Activated T-cell treated with anti-CD3 and anti-CD28 coated beads, Interleukin-2, amount 50 U/mL, for 72 hours (primary cell): ENCODE data around the gene MRGPRE. TPM values are rescaled to one million over a fixed set of nuclear protein-coding genes. Genes with fewer than 3 reads are reported as not detected.

ENCODE experiments used
- ATAC-seq, 2 donors: fragments of 150-1000 bp; cut with Tn5 transposase; replicated peaks in 1 of 2; 2 replicates each; pipeline ENCODE4 v1.10.0; 2021; ENCODE audit warnings: moderate library complexity in 2 of 2, mild to moderate bottlenecking in 1 of 2
- DNase-seq, 2 donors: peaks; one replicate each; pipeline ENCODE4 v3.0.0; 2021 to 2022; ENCODE audit warnings: mixed read lengths in 1 of 2
- H3K27ac Mint-ChIP-seq: one replicate; pipeline ENCODE4 v1.8.0; 2022; ENCODE audit warnings: mild to moderate bottlenecking, moderate library complexity, mixed read lengths
- H3K27me3 Mint-ChIP-seq: one replicate; pipeline ENCODE4 v1.8.0; 2022; ENCODE audit warnings: low read depth, mixed read lengths
- H3K36me3 Mint-ChIP-seq, 2 donors: one replicate each; pipeline ENCODE4 v1.8.0; 2022; ENCODE audit warnings: mixed read lengths in 2 of 2, mild to moderate bottlenecking in 1 of 2; ENCODE audit not compliant: insufficient read depth in 2 of 2
- H3K4me1 Mint-ChIP-seq: one replicate; pipeline ENCODE4 v1.8.0; 2022; ENCODE audit warnings: low read depth, mixed read lengths
- H3K4me3 Mint-ChIP-seq, 2 donors: one replicate each; pipeline ENCODE4 v1.8.0; 2022; ENCODE audit warnings: mild to moderate bottlenecking in 2 of 2, mixed read lengths in 2 of 2, moderate library complexity in 2 of 2
- H3K9me3 Mint-ChIP-seq, 2 donors: one replicate each; pipeline ENCODE4 v1.8.0; 2022; ENCODE audit warnings: mixed read lengths in 2 of 2
- total RNA-seq, 2 donors: library from RNA; stranded (reverse); gene quantifications; one replicate each; pipeline ENCODE4 v1.2.3, GENCODE V29; 2022

The MRGPRE gene
- total RNA-seq, 2 donors from 2014 or later, result not detected

DNA sequence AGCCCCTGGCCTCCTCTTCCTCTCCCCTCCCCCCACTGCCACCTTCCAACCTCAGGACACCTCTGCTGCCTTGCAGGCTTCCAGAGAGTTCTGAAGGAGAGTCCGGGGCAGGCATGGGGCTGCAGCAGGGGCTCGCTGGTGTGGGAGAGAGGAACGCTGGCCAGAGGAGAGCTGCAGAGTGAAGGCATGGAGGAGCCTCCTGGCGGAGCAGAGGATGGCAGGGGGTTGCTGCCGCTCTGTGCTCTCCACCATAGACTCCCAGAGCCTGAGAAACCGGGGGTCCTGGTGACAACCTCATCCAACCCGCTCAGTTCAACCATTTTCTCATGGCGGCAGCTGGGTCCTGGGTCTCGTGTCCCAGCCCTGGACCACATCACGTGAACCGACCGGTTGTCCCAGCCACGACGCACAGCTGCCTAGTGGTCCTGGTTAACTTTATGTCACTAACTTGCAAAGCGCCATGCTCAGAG lies 31.1 kb downstream of the MRGPRE start:
- H3K27me3 Mint-ChIP-seq, result peaks cover 8% of the 10 kb centered on the region
- no peak overlapping the region for H3K4me3 Mint-ChIP-seq
- no peaks in the 10 kb centered on the region for H3K36me3 Mint-ChIP-seq
- DNase-seq (no peak), ATAC-seq (no peak)
- H3K27ac Mint-ChIP-seq, result no peak overlapping the region
- peaks cover 6% of the 10 kb centered on the region for H3K4me1 Mint-ChIP-seq
- no peaks in the 10 kb centered on the region for H3K9me3 Mint-ChIP-seq

DNA sequence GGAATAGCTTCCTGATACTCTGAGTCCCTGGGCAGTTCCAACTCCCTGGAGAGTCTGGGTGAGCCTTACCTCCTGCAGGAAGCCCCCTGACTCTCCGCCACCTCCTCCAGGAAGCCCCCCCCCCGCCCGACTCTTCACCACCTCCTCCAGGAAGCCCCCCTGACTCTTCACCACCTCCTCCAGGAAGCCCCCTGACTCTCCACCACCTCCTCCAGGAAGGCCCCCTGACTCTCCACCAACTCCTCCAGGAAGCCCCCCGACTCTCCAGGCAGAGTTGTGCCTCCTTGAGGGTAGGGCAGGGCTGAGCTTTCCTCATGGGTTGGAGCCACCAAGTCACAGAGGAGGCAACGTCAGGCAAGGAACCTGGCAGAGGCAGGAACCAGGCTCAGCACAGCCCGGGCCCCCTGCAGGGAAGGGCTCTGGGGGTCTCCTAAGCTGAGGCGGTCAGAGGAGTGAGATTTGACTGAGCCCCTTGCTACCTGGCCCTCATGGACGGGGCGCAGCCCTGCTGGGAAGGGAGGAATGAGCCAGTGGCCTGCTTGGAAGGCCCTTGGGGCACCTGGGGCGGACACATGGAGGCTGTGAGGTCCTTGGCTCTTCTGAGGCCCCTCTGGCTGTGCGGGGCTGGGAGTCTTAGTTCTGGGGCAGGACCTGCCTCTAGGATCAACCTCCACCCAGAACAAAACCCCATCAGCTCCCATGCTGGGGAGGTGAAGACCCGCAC lies 31.7 kb downstream of the MRGPRE start:
- Mint-ChIP-seq H3K4me1 (peaks cover 6% of the 10 kb centered on the region), H3K9me3 (no peaks in the 10 kb centered on the region), H3K27me3 (peaks cover 8% of the 10 kb centered on the region), H3K4me3 (no peak overlapping the region), H3K36me3 (no peaks in the 10 kb centered on the region), H3K27ac (no peak overlapping the region)
- ATAC-seq (no peak), DNase-seq (no peak)

DNA sequence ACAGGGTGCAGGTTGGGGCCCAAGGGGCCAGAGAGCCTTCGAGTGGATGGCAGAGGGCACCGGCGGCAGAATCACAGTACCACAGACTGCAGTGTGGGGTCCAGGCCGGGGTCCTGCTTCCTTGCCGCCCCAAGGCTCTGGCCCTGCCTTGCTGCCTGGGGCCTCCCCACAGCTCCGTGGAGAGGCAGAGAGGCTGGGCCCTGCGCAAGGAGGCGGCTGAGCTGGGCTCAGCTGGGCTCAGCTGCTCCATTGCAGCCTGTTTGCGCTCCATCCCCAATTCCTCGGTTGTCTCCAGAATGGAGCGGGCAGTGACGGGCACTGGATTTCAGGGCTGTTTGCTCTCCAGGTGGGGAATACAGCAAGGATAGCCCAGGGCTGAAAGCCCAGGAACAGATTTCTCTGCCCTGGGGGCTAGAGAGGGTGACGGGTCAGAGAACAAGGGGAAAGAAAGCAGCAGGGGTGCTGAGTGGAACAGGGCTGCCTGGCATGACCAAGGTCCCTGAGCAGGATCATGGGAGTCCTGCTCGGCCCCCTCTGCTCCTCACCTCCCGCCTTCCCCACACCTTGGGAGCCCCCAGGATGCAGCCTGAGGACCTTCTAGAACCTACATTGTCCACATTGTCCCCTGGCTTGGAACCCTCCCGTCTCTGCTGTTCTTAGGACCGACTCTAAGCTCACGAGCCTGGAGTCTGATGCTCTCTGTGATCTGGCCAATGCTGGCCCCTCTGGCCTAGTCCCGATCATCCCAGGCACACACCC lies 32.5 kb downstream of the MRGPRE start:
- no peak for ATAC-seq
- H3K27ac Mint-ChIP-seq, result no peak overlapping the region
- H3K36me3 Mint-ChIP-seq, result no peaks in the 10 kb centered on the region
- DNase-seq, result no peak
- H3K27me3 Mint-ChIP-seq, result peaks cover 8% of the 10 kb centered on the region
- H3K4me1 Mint-ChIP-seq, result peaks cover 6% of the 10 kb centered on the region
- no peak overlapping the region for H3K4me3 Mint-ChIP-seq
- H3K9me3 Mint-ChIP-seq, result no peaks in the 10 kb centered on the region

DNA sequence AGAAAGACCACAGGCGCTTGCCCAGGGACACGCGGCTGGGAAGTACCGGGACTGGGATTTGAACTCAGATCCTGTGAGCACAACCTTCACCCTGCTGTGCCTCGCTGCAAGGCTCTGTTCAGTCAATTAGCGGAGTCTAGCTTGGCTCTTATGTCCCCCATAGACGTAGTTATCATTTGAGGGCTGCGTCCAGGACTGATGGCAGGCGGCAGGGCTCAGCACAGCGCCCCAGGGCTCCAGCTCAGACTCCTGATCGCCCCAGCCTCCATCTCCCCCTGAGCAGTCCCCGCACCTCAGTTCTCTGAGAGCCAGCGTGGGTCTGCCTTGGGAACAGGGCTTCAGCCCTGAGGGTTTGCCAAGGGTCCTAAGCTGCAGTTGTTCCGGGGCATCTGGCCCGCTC lies 33.4 kb downstream of the MRGPRE start:
- H3K4me1 Mint-ChIP-seq, result peaks cover 6% of the 10 kb centered on the region
- no peak overlapping the region for H3K27ac Mint-ChIP-seq
- H3K27me3 Mint-ChIP-seq, result peaks cover 8% of the 10 kb centered on the region
- no peak for ATAC-seq
- DNase-seq, result no peak
- H3K36me3 Mint-ChIP-seq, result no peaks in the 10 kb centered on the region
- no peaks in the 10 kb centered on the region for H3K9me3 Mint-ChIP-seq
- H3K4me3 Mint-ChIP-seq, result no peak overlapping the region

DNA sequence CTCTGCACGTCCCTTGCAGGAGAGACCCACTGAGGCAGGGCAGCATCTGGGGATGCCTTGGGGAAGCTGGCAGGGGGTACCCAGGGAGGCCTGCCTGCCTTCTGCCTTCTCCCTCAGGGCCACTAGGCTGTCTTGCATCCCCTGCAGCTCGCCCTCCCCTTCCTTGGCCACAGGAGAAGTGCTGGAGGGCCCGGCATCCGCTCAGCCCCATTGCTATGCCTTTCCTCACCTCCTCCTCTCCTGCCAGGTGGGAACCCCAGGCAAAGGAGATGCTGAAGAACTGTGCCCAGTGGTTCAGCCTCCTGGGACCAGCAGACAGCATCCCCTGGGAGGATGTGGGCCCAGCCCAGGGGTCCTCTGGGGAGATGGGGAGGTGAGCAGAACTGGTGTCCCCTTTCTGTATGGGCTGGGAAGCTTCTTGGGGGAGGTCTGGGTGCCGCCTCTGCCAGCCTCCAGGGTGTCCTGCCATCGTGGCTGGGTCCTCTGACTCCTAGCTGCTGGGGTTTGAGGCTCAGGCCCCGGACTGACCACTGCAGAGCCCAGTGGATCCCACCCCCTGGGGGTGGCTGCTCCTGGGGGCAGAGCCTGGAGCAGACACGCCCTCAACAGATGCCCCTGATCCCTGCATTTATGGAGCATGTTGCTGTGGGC lies 34.2 kb downstream of the MRGPRE start:
- no peaks in the 10 kb centered on the region for H3K9me3 Mint-ChIP-seq
- H3K36me3 Mint-ChIP-seq, result no peaks in the 10 kb centered on the region
- no peak for ATAC-seq
- H3K27ac Mint-ChIP-seq, result no peak overlapping the region
- DNase-seq, result no peak
- H3K27me3 Mint-ChIP-seq, result peaks cover 8% of the 10 kb centered on the region
- peaks cover 6% of the 10 kb centered on the region for H3K4me1 Mint-ChIP-seq
- no peak overlapping the region for H3K4me3 Mint-ChIP-seq

DNA sequence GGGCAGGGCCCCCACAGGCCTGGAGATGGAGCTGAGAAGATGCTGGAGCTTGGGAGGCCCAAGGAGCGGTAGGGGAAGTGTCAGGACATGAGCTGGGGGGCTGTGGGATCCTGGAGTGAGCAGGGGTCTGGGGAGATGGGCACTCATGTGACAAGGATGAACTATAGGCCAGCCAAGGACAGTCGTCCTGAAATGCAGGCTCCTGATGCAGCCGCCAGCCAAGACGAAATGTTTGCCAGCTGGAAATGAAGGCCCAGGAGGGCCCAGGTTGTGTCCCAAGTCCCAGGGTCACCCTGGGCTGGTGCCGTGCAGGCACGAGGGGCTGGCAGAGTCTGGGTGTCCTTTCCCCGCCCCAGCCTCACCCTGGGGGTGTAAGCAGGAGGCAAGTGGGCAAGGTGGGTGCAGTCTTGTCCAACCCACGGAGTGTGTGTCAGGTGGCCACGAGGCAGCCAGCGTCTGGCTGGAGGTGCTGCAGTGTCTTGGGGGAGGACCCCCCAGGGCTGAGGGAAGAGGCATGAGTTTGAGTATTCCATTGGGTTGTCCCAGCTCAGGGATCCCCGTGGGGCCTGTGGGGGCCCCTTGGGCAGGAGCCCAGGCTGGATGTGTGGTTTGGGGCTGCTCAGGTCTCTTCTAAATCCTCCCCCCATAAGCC lies 35.0 kb downstream of the MRGPRE start:
- Mint-ChIP-seq H3K27ac (no peak overlapping the region), H3K4me3 (no peak overlapping the region), H3K36me3 (no peaks in the 10 kb centered on the region), H3K4me1 (no peaks in the 10 kb centered on the region), H3K27me3 (peaks cover under 1% of the 10 kb centered on the region), H3K9me3 (no peaks in the 10 kb centered on the region)
- ATAC-seq, result no peak
- DNase-seq, result no peak

DNA sequence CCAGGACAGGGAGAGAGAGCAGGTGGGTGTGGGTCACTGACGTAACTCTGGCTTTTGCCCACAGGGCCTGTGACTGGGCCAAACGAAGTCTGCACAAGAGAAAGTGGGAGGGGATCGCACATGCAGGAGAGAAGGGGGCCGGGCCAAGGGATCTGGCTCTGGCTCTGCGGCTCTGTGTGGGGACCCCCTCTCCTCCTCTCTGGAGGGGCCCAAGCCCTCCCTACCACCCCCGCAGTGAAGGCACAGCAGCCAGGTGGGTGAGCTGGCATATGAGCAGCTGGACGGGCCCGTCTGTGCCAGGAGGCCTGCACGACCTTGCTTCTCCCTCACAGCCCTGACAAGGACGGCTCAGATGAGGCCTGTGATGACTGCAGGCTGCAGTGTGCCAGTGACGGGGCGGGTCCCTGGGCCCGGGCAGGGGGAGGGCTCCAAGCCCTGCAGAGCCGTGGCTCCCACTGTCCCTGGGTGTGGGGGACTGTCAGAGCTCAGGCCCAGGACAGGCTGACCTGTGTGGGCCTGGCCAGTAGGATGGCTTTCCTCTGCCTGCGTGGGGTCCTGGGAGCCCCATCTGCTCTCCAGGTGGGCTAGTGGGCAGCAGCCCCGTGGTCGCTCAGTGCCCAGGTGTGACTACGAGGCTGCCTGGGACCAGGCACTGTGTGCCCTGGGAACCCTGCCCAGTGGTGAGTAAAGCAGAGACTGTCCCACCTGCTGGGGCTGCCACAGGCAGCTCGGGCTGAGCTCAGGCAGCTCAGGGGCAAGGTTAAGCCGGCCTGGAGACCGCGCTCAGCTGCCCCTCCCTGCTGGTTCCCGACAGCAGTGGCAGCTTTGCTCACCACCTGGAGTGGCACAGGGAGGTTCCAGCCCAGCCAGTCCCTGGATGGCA lies 35.8 kb downstream of the MRGPRE start:
- Mint-ChIP-seq H3K4me1 (no peaks in the 10 kb centered on the region), H3K27me3 (no peaks in the 10 kb centered on the region), H3K36me3 (no peaks in the 10 kb centered on the region), H3K27ac (no peak overlapping the region), H3K4me3 (no peak overlapping the region), H3K9me3 (no peaks in the 10 kb centered on the region)
- no peak for ATAC-seq
- no peak for DNase-seq

DNA sequence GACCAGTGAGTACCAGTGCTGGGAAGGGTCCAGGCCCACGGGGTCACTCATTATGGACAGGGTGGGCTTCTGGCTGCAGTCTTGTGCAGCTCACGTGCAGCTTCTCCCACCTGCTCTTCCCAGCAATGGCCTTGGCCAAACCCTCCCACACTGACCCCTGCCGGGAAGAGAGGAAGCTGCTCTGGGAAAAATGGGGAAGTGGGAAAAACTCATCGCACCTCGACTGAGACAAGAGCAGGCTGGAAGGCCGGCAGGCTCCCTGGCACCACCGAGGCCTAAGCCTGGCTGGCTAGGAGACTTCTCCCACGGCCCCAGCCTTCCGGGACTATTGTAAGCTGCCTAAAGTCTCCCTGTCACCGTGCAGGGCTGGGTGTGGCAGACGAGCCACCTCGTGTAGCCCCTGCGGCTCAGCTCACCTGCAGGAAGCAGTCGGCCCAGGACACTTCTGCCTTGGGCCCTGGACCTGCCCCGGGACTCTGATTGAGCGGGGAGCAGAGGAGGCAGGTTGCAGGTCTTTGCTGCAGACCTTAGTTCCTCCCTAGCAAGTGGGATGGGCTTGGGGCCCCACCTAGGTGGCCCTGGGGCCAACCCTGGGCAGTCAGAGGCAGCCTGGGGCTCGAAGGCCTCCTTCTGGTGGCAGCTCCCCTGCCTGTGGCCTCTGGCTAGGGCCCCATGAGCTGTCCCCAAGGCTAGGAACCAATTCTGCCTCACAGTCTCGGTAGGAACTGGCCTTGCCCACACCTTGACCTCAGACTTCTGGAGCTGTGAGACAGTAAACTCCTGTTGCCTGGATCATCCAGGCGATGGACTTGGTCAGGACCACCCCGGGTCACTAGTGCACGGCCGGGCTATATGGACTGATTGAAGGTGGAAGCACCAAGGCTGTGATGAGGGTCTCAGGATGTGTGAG lies 36.7 kb downstream of the MRGPRE start:
- no peak overlapping the region for H3K27ac Mint-ChIP-seq
- no peak for DNase-seq
- no peak overlapping the region for H3K4me3 Mint-ChIP-seq

DNA sequence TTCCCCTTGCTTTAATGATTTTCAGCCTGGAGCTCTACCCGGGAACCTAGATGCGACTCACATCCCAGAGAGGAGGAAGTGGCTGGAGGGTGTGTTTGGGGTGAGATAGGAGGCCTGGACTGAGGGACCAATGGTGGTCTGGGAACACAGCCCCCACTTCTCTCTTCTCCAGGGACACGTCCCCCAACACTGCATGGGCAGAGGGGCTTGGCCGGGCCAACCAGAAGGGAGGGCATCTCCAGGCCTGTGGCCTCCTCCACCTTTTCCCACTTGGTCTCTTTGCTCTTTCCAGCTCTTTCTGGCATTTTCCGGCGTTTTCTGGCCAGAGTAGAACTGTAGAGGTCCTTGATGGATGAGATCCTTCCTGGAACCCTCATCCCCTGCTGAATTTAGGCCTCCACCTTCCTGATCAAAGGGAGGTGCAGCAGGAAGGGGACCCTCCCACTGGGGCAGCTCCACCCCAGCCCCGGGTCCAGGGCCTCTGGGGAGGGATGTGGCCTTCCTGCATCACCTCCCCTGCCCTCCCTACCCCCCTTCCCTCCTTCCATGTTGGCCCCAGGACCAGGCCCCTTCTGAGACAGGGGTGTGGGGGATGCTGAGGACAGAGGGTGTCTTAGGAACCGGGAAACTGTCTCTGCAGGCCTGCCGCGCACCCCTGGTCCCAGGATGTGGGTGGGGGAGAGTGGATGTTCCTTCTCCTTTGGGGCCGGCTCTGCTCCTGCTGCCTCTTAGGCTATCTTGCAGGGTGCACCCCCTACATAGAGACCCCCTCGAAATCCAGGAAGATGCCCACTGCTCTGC lies 38.0 kb downstream of the MRGPRE start:
- ATAC-seq (no peak), DNase-seq (no peak)
- Mint-ChIP-seq H3K36me3 (no peaks in the 10 kb centered on the region), H3K4me1 (no peaks in the 10 kb centered on the region), H3K27ac (no peak overlapping the region), H3K4me3 (no peak overlapping the region), H3K27me3 (no peaks in the 10 kb centered on the region), H3K9me3 (no peaks in the 10 kb centered on the region)

More for the DNA sequence above, 36.7 kb downstream of the MRGPRE start:
- no peaks in the 10 kb centered on the region for H3K9me3 Mint-ChIP-seq
- no peaks in the 10 kb centered on the region for H3K36me3 Mint-ChIP-seq
- no peak for ATAC-seq
- H3K4me1 Mint-ChIP-seq, result no peaks in the 10 kb centered on the region
- no peaks in the 10 kb centered on the region for H3K27me3 Mint-ChIP-seq

DNA sequence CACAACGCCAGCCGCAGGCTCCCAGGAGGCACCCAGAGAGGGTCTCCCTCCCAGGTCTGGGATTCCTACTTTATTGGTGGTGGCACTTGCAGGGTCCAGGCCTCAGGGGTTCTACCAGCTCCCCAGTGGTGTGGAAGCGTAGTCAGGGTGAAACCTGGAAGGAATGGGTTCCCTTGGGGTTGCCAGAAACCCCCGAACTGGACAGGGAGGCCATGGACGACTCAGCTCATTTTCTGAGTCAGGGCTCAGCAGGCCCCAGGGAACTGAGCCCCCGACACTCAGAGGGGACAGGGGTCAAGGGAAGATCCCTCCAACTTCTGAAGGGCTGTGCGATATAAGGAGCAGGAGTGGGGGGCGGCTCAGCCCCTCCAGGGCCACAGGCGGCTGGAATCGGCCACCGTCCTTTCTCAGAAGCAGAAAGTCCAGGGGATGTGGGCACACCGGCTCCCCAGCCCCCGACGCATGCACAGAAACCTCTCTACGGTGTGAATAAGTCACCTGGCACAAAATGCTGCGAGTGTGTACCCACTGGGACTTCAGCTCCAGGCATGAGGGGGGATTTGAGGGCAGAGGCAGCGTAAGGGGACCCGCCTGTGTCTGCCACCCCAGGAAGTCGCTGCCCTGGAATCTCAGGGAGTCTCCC lies 38.7 kb downstream of the MRGPRE start:
- Mint-ChIP-seq H3K4me1 (no peaks in the 10 kb centered on the region), H3K36me3 (no peaks in the 10 kb centered on the region), H3K9me3 (no peaks in the 10 kb centered on the region), H3K27ac (no peak overlapping the region), H3K27me3 (no peaks in the 10 kb centered on the region), H3K4me3 (no peak overlapping the region)
- ATAC-seq (no peak), DNase-seq (no peak)
